ENCODE data around the gene ZFPM1. TPM values are rescaled to one million over a fixed set of nuclear protein-coding genes. Genes with fewer than 3 reads are reported as not detected.
"Not testable (repeated sequence)": the region's sequence is repeated elsewhere in the genome, so short reads cannot be mapped to it uniquely, and the experiment has no call there.

Gene ZFPM1
- total and polyA plus RNA-seq, 7 donors = 0.43 to 2.9 (median 2.3) TPM

DNA sequence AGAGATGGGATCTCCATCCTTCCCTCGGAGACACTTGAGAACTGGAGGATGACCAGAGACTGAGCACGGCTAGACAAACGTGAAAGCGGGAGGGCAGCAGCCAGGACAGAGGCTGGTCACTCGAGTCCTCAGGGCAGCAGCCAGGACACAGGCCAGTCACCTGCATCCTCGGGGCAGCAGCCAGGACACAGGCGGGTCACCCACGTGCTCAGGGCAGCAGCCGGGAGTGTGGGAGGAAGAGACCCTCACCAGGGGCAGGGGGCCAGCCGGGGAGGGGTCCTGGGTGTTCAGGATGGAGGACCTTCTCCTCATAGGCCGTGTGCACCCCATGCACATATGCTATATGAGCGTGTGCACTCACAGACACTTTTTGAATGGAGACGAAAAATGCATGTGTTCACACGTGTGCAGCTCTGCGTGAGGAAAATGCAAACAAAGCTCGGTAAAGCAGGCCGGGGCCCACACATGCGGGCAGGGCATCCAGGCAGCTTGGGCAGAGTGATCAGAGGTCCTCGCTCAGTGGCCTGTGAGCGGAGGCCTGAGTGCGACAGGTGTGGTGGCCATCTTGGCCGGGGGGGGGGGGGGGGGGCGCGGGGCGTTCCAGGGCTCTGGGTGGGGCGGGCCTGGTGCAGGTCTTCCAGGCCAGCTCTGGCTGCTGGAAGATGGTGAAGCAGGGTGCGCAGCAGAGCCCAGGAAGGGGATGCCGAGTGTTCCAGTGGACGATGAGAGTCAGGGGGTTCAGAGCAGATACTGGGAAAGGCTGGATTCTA, 43.6 kb upstream of the ZFPM1 start:
- no peak for ATAC-seq
- WGBS, 3 donors = 82 to 85% (median 84%) methylated on average over 25 to 29 of the region's 29 CpGs
- no peaks in the 10 kb centered on the region for H3K27me3 ChIP-seq (ENCODE audit: insufficient read depth in 3 of 3, low read length in 2 of 3)

DNA sequence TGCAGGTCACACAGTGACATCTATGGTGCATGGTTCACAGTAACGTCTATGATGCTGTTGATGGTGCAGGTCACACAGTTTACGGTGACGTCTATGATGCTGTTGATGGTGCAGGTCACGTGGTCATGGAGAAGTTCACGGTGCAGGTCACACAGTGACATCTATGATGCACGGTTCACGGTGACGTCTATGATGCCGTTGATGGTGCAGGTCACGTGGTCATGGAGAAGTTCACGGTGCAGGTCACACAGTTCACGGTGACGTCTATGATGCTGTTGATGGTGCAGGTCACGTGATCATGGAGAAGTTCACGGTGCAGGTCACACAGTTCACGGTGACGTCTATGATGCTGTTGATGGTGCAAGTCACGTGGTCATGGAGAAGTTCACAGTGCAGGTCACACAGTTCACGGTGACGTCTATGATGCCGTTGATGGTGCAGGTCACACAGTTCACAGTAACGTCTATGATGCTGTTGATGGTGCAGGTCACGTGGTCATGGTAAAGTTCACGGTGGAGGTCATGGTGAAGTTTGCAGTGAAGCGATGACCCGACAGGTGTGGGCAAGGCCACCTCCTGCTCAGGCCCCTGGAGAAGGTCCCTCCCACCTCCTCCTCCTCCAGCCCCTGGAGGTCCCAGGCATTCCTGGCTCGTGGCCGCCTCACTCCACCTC, 42.6 kb upstream of the ZFPM1 start:
- 94 to 98% (median 96%) methylated on average over 28 of the region's 28 CpGs for WGBS, 3 donors
- ATAC-seq; H3K27ac ChIP-seq; DNase-seq; H3K9me3 ChIP-seq; H3K27me3 ChIP-seq (ENCODE audit: insufficient read depth in 3 of 3, low read length in 2 of 3); intact Hi-C loops (cut with DNase I); H3K4me1 ChIP-seq; H3K4me3 ChIP-seq; H3K36me3 ChIP-seq (ENCODE audit: insufficient read depth in 1 of 2, low read depth in 1 of 2): not testable (repeated sequence)

More for the DNA sequence above, 43.6 kb upstream of the ZFPM1 start:
- intact Hi-C loops (cut with DNase I) = no loop called here
- Histone ChIP-seq H3K4me1 (peaks cover 6% of the 10 kb centered on the region), H3K36me3 (ENCODE audit: insufficient read depth in 1 of 2, low read depth in 1 of 2) (no peaks in the 10 kb centered on the region), H3K4me3 (no peak overlapping the region), H3K27ac (no peak overlapping the region), H3K9me3 (no peaks in the 10 kb centered on the region)
- TF ChIP-seq CTCF (IDR thresholded peaks at IDR 0.05) = no peak
- DNase-seq = no peak

GRCh38 chr16:88411951-88412576, 41.0 kb upstream of the ZFPM1 start:
- TF ChIP-seq CTCF (IDR thresholded peaks at IDR 0.05) = no peak
- no peaks in the 10 kb centered on the region for H3K9me3 ChIP-seq
- ATAC-seq = no peak
- H3K4me1 ChIP-seq = no peaks in the 10 kb centered on the region
- no peak overlapping the region for H3K4me3 ChIP-seq
- H3K27me3 ChIP-seq (ENCODE audit: insufficient read depth in 3 of 3, low read length in 2 of 3) = no peaks in the 10 kb centered on the region
- DNase-seq = no peak
- intact Hi-C loops (cut with DNase I) = no loop called here
- 89 to 95% (median 90%) methylated on average over 16 to 18 of the region's 18 CpGs for WGBS, 3 donors
- H3K27ac ChIP-seq = no peak overlapping the region
- H3K36me3 ChIP-seq (ENCODE audit: insufficient read depth in 1 of 2, low read depth in 1 of 2) = no peaks in the 10 kb centered on the region

DNA sequence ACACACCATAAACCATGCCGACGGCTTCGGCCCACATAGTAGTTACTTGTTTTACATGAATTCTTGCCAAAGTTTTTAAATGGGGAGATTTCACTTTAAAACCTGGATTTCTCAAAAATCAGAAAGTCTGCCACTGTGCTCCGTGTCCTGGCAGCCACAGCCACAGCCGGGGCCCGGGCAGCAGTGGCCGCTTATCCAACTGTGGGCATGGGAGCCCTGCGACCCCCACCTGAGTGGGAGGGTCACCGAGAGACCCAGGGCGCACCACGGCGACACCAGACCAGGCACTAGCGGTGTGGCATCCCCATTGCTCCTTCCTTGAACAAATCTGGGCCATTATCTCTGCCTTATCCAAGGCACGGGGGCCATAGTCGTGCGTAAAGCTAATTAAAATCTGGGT, 40.3 kb upstream of the ZFPM1 start:
- no peak for ATAC-seq
- 77 to 88% (median 80%) methylated on average over 16 of the region's 16 CpGs for WGBS, 3 donors
- intact Hi-C loops (cut with DNase I) = no loop called here
- Histone ChIP-seq H3K36me3 (ENCODE audit: insufficient read depth in 1 of 2, low read depth in 1 of 2) (no peaks in the 10 kb centered on the region), H3K27ac (no peak overlapping the region), H3K4me1 (no peaks in the 10 kb centered on the region), H3K9me3 (no peaks in the 10 kb centered on the region), H3K4me3 (no peak overlapping the region), H3K27me3 (ENCODE audit: insufficient read depth in 3 of 3, low read length in 2 of 3) (no peaks in the 10 kb centered on the region)
- no peak for DNase-seq
- TF ChIP-seq CTCF (IDR thresholded peaks at IDR 0.05) = no peak

DNA sequence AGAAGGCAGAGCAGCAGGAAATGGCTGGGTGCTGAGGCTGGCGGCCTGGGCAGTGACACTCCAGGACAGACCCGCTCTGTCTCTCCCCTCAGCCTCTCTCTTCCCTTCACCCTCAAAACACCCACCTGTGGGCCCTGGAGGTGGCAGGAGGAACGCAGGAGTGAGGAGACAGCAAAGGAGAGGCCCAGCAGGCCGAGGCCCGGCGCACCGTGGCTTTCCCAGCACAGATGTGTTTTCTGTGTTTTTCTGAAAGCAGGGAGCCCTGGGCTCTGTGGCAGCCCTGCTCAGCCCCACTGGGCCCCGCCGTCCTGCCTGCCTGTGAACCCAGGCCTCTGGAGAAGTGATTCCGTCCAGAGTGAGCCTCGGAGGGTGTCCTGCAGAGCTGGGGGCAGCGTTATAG, 39.8 kb upstream of the ZFPM1 start:
- ATAC-seq = no peak
- WGBS, 3 donors = 84 to 92% (median 87%) methylated on average over 12 of the region's 12 CpGs
- H3K27me3 ChIP-seq (ENCODE audit: insufficient read depth in 3 of 3, low read length in 2 of 3) = no peaks in the 10 kb centered on the region

More for the DNA sequence above, 39.8 kb upstream of the ZFPM1 start:
- Histone ChIP-seq H3K36me3 (ENCODE audit: insufficient read depth in 1 of 2, low read depth in 1 of 2) (no peaks in the 10 kb centered on the region), H3K9me3 (no peaks in the 10 kb centered on the region), H3K4me1 (no peaks in the 10 kb centered on the region), H3K27ac (no peak overlapping the region), H3K4me3 (no peak overlapping the region)
- intact Hi-C loops (cut with DNase I) = no loop called here
- TF ChIP-seq CTCF (IDR thresholded peaks at IDR 0.05) = no peak
- no peak for DNase-seq
